GM12878 (cell line): Measurements from ENCODE around the gene ACVR1. TPM values are rescaled to one million over a fixed set of nuclear protein-coding genes. Genes with fewer than 3 reads are reported as not detected.

ENCODE experiments used
- BCL3 ChIP-seq: IDR thresholded peaks from 2 replicates; pipeline ENCODE4 v1.6.1; 2011; ENCODE audit warnings: borderline replicate concordance, low read depth, mild to moderate bottlenecking, moderate library complexity, low read length; ENCODE audit not compliant: insufficient read depth, poor library complexity, severe bottlenecking
- CBX3 ChIP-seq: fragments of 200-600 bp; sonication (generic); IDR thresholded peaks from 2 replicates; pipeline ENCODE4 v1.6.1; 2016; ENCODE audit warnings: low read depth, borderline replicate concordance
- E4F1 ChIP-seq: fragments of 450-650 bp; IDR thresholded peaks from 2 replicates; pipeline ENCODE4 v1.6.1; 2018; ENCODE audit warnings: borderline replicate concordance, mild to moderate bottlenecking; ENCODE audit not compliant: partially characterized antibody
- FOS ChIP-seq: IDR thresholded peaks from 3 replicates; pipeline ENCODE4 v1.6.1; 2011; ENCODE audit warnings: borderline replicate concordance; ENCODE audit not compliant: insufficient read length; ENCODE audit errors: extremely low read depth
- JUND ChIP-seq: IDR thresholded peaks from 2 replicates; pipeline ENCODE4 v1.6.1; 2012; ENCODE audit warnings: low read depth, mild to moderate bottlenecking, low read length, improper control_type of control experiment, moderate library complexity
- NFYA ChIP-seq: IDR thresholded peaks from 2 replicates; pipeline ENCODE4 v1.6.1; 2011; ENCODE audit warnings: low read depth, mild to moderate bottlenecking, low read length, improper control_type of control experiment, borderline replicate concordance
- POLR2A ChIP-seq: IDR thresholded peaks from 2 replicates; pipeline ENCODE4 v1.6.1; 2011; ENCODE audit warnings: low read depth, mild to moderate bottlenecking, low read length
- RFX5 ChIP-seq: IDR thresholded peaks from 2 replicates; pipeline ENCODE4 v1.6.1; 2011; ENCODE audit warnings: low read depth, low read length, improper control_type of control experiment
- SMARCA5 ChIP-seq: fragments of 450-650 bp; IDR thresholded peaks from 2 replicates; pipeline ENCODE4 v1.6.1; 2017; ENCODE audit warnings: mild to moderate bottlenecking
- STAT1 ChIP-seq: fragments of 450-650 bp; conservative IDR thresholded peaks from 2 replicates; pipeline ENCODE4 v1.6.1; 2014; ENCODE audit warnings: antibody characterized with exemption, mild to moderate bottlenecking
- TAF1 ChIP-seq: IDR thresholded peaks from 2 replicates; pipeline ENCODE4 v1.6.1; 2011; ENCODE audit warnings: mild to moderate bottlenecking, low read depth, low read length, borderline replicate concordance
- TCF7 ChIP-seq: IDR thresholded peaks from 2 replicates; pipeline ENCODE4 v1.6.1; 2014; ENCODE audit warnings: antibody characterized with exemption, borderline replicate concordance
- ZBTB4 ChIP-seq: fragments of 450-650 bp; formaldehyde crosslinking; IDR thresholded peaks from 2 replicates; pipeline ENCODE4 v1.4.0; 2022; ENCODE audit warnings: mild to moderate bottlenecking, moderate library complexity
- ZBTB40 ChIP-seq: fragments of 450-650 bp; IDR thresholded peaks from 2 replicates; pipeline ENCODE4 v1.6.1; 2016; ENCODE audit warnings: mild to moderate bottlenecking, moderate library complexity, borderline replicate concordance
- ZNF24 ChIP-seq: fragments of 450-650 bp; IDR thresholded peaks from 2 replicates; pipeline ENCODE4 v1.6.1; 2017; ENCODE audit warnings: antibody characterized with exemption, mild to moderate bottlenecking
- ZZZ3 ChIP-seq: IDR thresholded peaks from 2 replicates; pipeline ENCODE4 v1.6.1; 2011; ENCODE audit warnings: low read depth; ENCODE audit not compliant: control insufficient read depth, insufficient read length
- polyA plus RNA-seq, 11 experiments: library from polyadenylated mRNA; depleted of rRNA in 4 of 11; unstranded in 6 of 11; stranded (reverse) in 5 of 11; fragments of >200 nt; fragmentation: Nextera tagmentation in 4 of 11; fragmentation: Illumina TruSeq in 1 of 11; extraction: Ambion mirVana in 4 of 11; extraction: Trizol in 1 of 11; gene quantifications; 1 replicate in 1 of 11; 2 replicates in 10 of 11; pipeline versions ENCODE4 v1.2.1 to v1.2.3, GENCODE V29; 2011 to 2016; ENCODE audit warnings: inconsistent platforms in 2 of 11, missing spikeins in 2 of 11, low read depth in 1 of 11
- total RNA-seq, 4 experiments: library from RNA; depleted of rRNA in 3 of 4; stranded (reverse); fragments of >200 nt in 3 of 4; fragmentation: Illumina TruSeq in 1 of 4; extraction: Trizol in 1 of 4; gene quantifications; 2 replicates each; pipeline versions ENCODE4 v1.2.1 to v1.2.3, GENCODE V29; 2013 to 2021
- TF ChIP-seq, protein P1 (sequence below): IDR thresholded peaks from 2 replicates; pipeline ENCODE4 v1.6.1; 2011; ENCODE audit warnings: mild to moderate bottlenecking, low read depth, low read length, moderate library complexity; ENCODE audit not compliant: insufficient replicate concordance

Gene ACVR1
- total and polyA plus RNA-seq, 10 of the 15 experiments (the other 5 are each of a cell fraction or from before 2014, with no cell fraction given): 0.06 to 0.24 (median 0.14) TPM; not detected in 4

DNA sequence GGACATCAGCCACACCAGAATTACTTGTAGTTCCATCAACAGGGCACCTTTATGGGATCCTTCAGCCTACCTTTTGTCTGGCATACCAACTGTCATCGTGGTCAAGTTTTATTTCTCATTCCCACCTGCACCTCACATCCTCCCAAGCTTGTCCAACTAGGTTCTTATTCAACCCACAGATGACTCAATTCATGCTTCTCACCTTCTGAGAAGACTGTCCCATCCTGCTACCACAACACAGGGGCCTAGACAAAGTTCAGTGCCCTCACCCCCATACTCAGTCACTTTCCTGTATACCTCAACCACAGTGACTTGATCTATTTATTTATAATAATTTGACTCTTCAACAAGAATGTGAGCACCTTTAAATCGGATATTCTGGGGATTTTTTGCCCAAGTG, 133.1 kb downstream of the ACVR1 start (continued):
- TF ChIP-seq ZBTB4 (CRISPR knock-in tag) (no peak), ZBTB40 (no peak), NFYA (no peak), JUND (no peak), ZZZ3 (no peak), E4F1 (no peak), CBX3 (no peak), BCL3 (no peak), STAT1 (no peak), POLR2A (no peak), SMARCA5 (no peak), RFX5 (no peak), TAF1 (no peak), TCF7 (peak; percentile 43; the same call in 1 of the 2 replicates), FOS (no peak), ZNF24 (no peak)
- TF ChIP-seq, protein P1, sequence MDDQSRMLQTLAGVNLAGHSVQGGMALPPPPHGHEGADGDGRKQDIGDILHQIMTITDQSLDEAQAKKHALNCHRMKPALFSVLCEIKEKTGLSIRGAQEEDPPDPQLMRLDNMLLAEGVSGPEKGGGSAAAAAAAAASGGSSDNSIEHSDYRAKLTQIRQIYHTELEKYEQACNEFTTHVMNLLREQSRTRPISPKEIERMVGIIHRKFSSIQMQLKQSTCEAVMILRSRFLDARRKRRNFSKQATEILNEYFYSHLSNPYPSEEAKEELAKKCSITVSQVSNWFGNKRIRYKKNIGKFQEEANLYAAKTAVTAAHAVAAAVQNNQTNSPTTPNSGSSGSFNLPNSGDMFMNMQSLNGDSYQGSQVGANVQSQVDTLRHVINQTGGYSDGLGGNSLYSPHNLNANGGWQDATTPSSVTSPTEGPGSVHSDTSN: no peak
